ENCODE results near the gene ZMYND10. TPM values are rescaled to one million over a fixed set of nuclear protein-coding genes. Genes with fewer than 3 reads are reported as not detected.

Gene ZMYND10
- total RNA-seq, 6 donors from 2014 or later: 3.1 to 98.7 (median 31.5) TPM

DNA sequence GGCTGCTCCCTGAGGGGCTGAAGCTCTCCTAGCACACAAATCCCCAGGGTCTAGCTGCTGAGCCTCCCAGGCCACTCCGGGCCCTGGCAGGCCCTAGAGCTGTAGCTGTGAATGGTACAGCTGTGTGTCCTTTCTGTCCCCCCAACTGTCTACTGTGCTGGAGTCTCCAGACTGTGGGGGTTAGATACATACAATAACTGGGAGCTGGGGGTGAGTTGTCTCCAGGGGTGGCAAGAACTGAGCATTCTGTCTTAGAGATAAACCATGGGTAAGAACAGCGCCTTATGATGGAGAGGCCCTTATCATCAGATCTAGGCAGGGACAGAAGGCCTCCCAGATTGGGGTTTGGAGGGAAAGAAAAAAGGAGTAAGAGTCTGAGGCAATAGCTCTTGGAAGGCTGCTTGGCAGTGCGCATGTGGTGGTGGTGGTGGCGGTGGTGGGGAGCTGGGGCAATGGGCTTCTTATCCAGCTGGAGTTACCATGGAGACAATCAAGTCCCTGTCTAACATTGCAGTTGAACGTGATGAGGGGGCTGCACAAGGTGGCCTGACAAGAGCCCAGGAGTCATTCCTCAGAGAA, 8.7 kb upstream of the ZMYND10 start:
- no peak for DNase-seq
- Histone ChIP-seq H3K27ac (no peak overlapping the region), H3K27me3 (no peaks in the 10 kb centered on the region), H3K9me3 (no peaks in the 10 kb centered on the region), H3K36me3 (peaks cover 21 to 44% (median 30%) of the 10 kb centered on the region in 4 donors), H3K4me1 (peaks cover 53 to 80% (median 58%) of the 10 kb centered on the region in 4 donors), H3K4me3 (no peak overlapping the region)
- 88 to 89% methylated on average over 5 of the region's 5 CpGs for WGBS, 2 donors
- TF ChIP-seq EP300 (IDR thresholded peaks at IDR 0.05) (no peak), POLR2AphosphoS5 (IDR thresholded peaks at IDR 0.05) (no peak), POLR2A (IDR thresholded peaks at IDR 0.05) (no peak)
- TF ChIP-seq, protein P1, sequence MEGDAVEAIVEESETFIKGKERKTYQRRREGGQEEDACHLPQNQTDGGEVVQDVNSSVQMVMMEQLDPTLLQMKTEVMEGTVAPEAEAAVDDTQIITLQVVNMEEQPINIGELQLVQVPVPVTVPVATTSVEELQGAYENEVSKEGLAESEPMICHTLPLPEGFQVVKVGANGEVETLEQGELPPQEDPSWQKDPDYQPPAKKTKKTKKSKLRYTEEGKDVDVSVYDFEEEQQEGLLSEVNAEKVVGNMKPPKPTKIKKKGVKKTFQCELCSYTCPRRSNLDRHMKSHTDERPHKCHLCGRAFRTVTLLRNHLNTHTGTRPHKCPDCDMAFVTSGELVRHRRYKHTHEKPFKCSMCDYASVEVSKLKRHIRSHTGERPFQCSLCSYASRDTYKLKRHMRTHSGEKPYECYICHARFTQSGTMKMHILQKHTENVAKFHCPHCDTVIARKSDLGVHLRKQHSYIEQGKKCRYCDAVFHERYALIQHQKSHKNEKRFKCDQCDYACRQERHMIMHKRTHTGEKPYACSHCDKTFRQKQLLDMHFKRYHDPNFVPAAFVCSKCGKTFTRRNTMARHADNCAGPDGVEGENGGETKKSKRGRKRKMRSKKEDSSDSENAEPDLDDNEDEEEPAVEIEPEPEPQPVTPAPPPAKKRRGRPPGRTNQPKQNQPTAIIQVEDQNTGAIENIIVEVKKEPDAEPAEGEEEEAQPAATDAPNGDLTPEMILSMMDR (IDR thresholded peaks at IDR 0.05): no peak
- ATAC-seq (ENCODE audit: low FRiP score in 2 of 2): no peak

DNA sequence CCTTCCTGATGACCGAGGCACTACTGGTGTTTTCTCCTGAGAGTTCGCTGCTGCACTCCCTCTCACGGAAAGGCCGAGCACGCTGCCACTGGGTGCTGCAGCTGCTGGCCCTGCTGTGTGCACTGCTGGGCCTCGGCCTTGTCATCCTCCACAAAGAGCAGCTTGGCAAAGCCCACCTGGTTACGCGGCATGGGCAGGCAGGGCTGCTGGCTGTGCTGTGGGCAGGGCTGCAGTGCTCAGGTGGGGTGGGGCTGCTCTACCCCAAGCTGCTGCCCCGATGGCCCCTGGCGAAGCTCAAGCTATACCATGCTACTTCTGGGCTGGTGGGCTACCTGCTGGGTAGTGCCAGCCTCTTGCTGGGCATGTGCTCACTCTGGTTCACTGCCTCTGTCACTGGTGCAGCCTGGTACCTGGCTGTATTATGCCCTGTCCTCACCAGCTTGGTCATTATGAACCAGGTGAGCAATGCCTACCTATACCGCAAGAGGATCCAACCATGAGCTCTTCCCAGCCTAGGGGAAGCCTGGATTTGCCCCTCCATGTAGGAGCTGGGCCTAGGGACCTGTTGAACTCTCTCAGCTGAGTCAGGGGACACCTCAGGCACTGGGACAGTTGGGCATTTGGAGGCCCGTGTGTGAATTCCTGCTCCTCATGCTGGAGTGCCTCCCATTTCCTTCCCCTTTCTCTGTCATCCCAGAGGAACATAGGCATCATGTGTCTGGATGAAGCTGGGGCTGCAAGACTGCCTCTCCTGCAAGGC, 7.9 kb upstream of the ZMYND10 start:
- Histone ChIP-seq H3K27ac (peak overlapping the region in 1 of 4 donors; percentile 11), H3K4me1 (peaks cover 54 to 79% (median 57%) of the 10 kb centered on the region in 4 donors), H3K4me3 (no peak overlapping the region), H3K36me3 (peaks cover 21 to 49% (median 33%) of the 10 kb centered on the region in 4 donors), H3K27me3 (no peaks in the 10 kb centered on the region), H3K9me3 (no peaks in the 10 kb centered on the region)
- 83% methylated on average over 7 to 12 of the region's 12 CpGs for WGBS, 2 donors
- TF ChIP-seq, protein P1 (IDR thresholded peaks at IDR 0.05): no peak
- no peak for ATAC-seq (ENCODE audit: low FRiP score in 2 of 2)
- peak in 1 of 2 donors; percentile 63 for DNase-seq

DNA sequence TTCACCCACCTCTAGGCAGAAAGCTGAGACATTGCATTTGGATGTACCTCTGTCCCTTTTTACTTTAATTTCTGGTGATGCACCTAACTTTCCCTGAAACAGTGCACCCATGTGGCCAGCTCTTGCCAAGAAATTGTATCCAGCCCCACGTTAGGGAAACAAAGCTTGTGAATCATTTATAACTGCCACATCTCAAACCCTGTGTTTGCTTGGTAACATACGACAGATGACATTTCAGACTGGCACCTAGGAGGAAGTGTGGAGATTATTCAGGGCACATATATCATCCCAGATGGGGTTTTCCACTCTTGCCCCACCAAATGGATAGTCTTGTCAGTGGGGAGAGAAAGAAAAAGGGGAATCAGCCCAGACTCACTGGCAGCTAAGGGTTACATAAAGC, 7.2 kb upstream of the ZMYND10 start:
- Histone ChIP-seq H3K27ac (no peak overlapping the region), H3K27me3 (no peaks in the 10 kb centered on the region), H3K9me3 (no peaks in the 10 kb centered on the region), H3K4me3 (no peak overlapping the region), H3K4me1 (peaks cover 47 to 75% (median 50%) of the 10 kb centered on the region in 4 donors), H3K36me3 (peaks cover 21 to 52% (median 39%) of the 10 kb centered on the region in 4 donors)
- 30 to 35% methylated on average over 2 of the region's 2 CpGs for WGBS, 2 donors
- no peak for DNase-seq
- no peak for TF ChIP-seq POLR2A (IDR thresholded peaks at IDR 0.05)
- TF ChIP-seq EP300 (IDR thresholded peaks at IDR 0.05): no peak
- TF ChIP-seq, protein P1 (IDR thresholded peaks at IDR 0.05): no peak
- no peak for TF ChIP-seq POLR2AphosphoS5 (IDR thresholded peaks at IDR 0.05)
- no peak for ATAC-seq (ENCODE audit: low FRiP score in 2 of 2)

DNA sequence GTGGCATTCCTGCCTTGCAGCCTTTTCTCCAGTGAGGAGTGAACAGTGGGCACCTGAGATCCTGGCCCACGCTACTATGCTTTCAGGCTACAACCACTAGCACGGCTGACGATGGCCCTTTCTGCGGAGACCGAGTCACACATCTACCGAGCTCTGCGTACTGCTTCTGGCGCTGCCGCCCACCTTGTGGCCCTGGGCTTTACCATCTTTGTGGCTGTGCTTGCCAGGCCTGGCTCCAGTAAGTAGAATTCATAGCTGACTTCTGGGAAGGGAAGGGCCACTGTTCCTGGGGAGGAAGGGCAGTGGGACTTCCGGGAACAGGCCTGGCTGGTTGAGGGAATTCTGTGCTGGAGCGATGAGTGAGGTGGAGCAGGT, 5.8 kb upstream of the ZMYND10 start:
- DNase-seq (peak in 1 of 2 donors; percentile 33), ATAC-seq (ENCODE audit: low FRiP score in 2 of 2) (no peak)
- Histone ChIP-seq H3K27ac (peak overlapping the region; percentile 89 to 98 (median 92)), H3K36me3 (peaks cover 21 to 54% (median 43%) of the 10 kb centered on the region in 4 donors), H3K9me3 (no peaks in the 10 kb centered on the region), H3K4me1 (peaks cover 33 to 69% (median 39%) of the 10 kb centered on the region in 4 donors), H3K27me3 (no peaks in the 10 kb centered on the region), H3K4me3 (peak overlapping the region; percentile 56 to 86 (median 74))
- no peak for TF ChIP-seq EP300 (IDR thresholded peaks at IDR 0.05)
- TF ChIP-seq, protein P1 (IDR thresholded peaks at IDR 0.05): peak in 1 of 6 experiments; percentile 5
- 51 to 59% methylated on average over 5 to 11 of the region's 11 CpGs for WGBS, 2 donors

Measured in upper lobe of left lung (tissue), 6 donors.